SKM-1 treated with dmso at 0.1 percent for 144 hours (cell line): Measurements from ENCODE around the gene PDE6D.

Source experiments
- DNase-seq: peaks from one replicate; lab custom pipeline; 2025; ENCODE audit not compliant: unreplicated experiment; lab: John Stamatoyannopoulos, UW

The PDE6D gene

DNA sequence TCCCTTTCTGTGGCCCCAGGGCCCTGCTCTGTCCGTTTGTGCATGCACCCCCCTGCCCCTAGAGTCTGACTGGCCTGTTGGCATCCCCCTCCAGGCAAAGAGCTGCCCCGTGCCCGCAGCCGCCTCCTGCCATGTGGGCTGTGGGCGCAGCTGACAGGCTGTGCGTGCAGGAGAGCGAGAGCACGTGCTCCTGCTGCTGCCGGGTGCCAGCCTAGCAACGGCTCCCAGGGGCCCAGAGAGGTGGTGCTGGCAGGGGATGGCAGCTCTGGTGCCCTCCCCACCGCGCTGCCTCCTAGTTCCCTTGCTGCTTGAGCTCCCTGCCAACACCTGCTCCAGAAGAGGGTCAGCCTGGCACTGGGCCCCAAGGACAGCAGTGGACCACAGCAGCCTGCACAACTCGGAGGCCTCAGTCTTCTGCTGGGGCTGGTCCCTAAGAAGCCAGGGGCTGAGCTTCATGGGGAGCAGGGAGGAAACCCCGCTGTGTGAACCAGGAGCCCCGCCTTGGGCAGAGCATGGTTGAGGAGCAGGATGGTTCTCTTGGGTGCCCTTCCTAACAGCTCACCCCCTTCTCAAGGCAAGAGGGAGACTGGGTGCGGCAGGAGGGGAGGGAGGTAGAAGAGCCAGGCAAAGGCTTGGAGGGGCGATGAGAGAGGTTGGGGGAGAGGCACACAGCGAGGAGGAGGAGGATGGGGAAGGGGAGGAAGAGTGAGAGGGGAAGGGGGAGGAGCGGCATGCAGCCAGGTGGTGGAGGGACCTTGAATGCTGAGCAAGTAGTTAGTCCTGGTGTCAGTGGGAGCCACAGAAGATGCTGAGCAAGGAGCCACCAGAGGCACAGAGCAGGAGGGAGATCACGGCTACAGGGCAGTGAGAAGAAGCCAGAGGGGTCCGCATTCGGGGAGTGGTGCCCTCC, 96.5 kb downstream of the PDE6D start:
- no peak for DNase-seq

DNA sequence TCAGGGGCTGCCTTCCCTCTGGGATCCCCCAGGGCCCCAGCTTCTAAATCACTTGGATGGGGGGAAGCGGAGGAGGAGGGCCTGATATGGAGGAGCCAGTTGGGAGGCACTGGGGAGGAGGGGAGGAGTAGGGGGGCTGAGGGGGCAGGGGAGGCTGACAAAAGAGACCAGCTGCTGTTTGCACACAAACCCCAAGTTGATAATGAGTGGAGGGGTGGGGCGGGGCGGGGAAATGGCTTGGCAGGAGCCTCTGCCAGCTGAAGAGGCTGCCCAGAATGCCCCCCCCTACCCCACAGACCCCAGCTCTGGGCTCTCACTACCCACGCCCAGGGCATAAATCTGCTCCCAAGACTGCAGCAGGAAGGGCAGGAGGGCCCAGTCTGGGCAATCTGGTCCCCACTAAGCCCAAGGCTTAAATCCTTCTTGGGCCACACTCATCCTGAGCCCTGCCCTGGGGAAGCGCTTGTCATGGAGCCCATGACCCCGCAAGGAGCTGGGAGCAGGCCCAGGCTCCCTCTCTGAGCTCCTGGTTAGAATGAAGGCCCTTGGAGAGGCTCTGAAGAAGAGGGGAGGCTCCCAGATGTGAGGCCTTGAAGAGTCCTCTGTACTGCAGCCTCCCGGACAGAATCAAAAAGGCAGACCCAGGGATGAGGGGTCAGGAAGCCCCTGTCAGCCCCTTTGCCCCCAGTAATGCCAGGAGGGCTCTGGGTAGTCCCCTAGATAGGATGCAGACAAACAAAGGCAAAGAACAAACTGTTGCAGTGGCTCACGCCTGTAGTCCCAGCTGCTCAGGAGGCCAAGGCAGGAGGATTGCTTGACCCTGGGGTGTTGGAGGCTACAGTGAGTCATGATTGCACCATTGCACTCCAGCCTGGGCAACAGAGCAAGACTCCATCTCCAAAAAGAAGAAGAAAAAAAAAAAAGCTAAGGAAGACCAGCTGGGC, 97.5 kb downstream of the PDE6D start:
- no peak for DNase-seq

DNA sequence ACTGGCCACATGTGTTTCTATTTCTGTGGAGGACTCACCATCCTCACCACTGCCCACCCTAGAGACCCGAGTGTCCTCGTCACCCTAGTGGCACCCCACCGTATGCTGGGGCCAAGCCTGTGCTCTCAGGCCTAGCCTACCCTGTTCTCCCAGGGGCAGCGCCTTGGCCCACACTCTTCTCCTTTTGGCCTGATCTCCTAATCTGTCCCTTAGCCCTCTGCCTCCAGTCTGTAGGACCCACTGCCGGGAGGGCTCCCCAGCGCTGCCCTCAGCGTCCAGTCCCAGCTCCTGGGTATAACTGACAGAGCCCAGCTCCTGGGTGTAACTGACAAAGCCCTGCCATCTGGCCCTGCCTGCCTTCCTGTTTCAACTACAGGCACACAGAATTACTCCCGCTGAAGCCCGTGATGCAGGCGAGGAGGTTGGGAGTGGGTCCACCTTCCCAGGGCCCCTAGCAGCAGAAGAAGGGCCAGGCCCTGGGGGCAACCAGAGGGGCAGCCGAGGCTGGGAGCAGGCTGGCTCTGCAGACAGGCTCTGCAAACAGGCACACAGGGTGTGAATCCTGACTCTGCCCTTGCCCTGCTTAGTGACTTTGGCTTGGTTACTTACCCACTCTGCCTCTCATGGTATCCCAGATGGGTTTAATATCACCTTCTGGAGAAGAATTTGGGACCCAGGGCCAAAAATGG, 98.3 kb downstream of the PDE6D start:
- no peak for DNase-seq
